ENCODE data around the gene CAMTA1.
"Not testable (repeated sequence)": the region's sequence is repeated elsewhere in the genome, so short reads cannot be mapped to it uniquely, and the experiment has no call there.

Gene CAMTA1

GRCh38 chr1:7128293-7128692 lies 343.0 kb downstream of the CAMTA1 start:
- no peak for DNase-seq

GRCh38 chr1:7130127-7130526 lies 344.9 kb downstream of the CAMTA1 start:
- no peak for DNase-seq

GRCh38 chr1:7135493-7135892 lies 350.2 kb downstream of the CAMTA1 start:
- DNase-seq, result no peak

GRCh38 chr1:7136166-7136953 lies 351.1 kb downstream of the CAMTA1 start:
- no peak for DNase-seq

- DNase-seq, result no peak
Observed at GRCh38 chr1:7140251-7140650, 355.0 kb downstream of the CAMTA1 start.

GRCh38 chr1:7145947-7146346 lies 360.7 kb downstream of the CAMTA1 start:
- peak; percentile 40 for DNase-seq

GRCh38 chr1:7146710-7147109 lies 361.5 kb downstream of the CAMTA1 start:
- no peak for DNase-seq

GRCh38 chr1:7147581-7148282 lies 362.5 kb downstream of the CAMTA1 start:
- DNase-seq, result not testable (repeated sequence)

- no peak for DNase-seq
Observed at GRCh38 chr1:7149080-7149838, 364.0 kb downstream of the CAMTA1 start.

- DNase-seq, result no peak
Observed at GRCh38 chr1:7150724-7151280, 365.5 kb downstream of the CAMTA1 start.

- DNase-seq, result no peak
Observed at GRCh38 chr1:7151978-7152377, 366.7 kb downstream of the CAMTA1 start.

GRCh38 chr1:7152655-7153054 lies 367.4 kb downstream of the CAMTA1 start:
- DNase-seq, result no peak

- DNase-seq, result no peak
Observed at GRCh38 chr1:7153464-7153863, 368.2 kb downstream of the CAMTA1 start.

- DNase-seq, result no peak
Observed at GRCh38 chr1:7159116-7159781, 374.0 kb downstream of the CAMTA1 start.

- not testable (repeated sequence) for DNase-seq
Observed at GRCh38 chr1:7168554-7168953, 383.3 kb downstream of the CAMTA1 start.

- DNase-seq, result no peak
Observed at GRCh38 chr1:7171168-7171567, 385.9 kb downstream of the CAMTA1 start.

- no peak for DNase-seq
Observed at GRCh38 chr1:7171574-7171973, 386.3 kb downstream of the CAMTA1 start.

- no peak for DNase-seq
Observed at GRCh38 chr1:7172804-7173203, 387.6 kb downstream of the CAMTA1 start.

GRCh38 chr1:7174561-7174960 lies 389.3 kb downstream of the CAMTA1 start:
- DNase-seq, result no peak

- DNase-seq, result no peak
Observed at GRCh38 chr1:7174980-7175906, 390.0 kb downstream of the CAMTA1 start.

- no peak for DNase-seq
Observed at GRCh38 chr1:7177021-7177420, 391.8 kb downstream of the CAMTA1 start.

All from NCI-H1436 (cell line).